Endothelial cell of umbilical vein (primary cell): Measurements from ENCODE around the gene FSTL4. TPM values are rescaled to one million over a fixed set of nuclear protein-coding genes. Genes with fewer than 3 reads are reported as not detected.

Experiments used
- BruUV-seq: library from RNA; stranded (reverse); fragments of 400-500 nt; replicated peaks from 2 replicates; lab custom pipeline; 2021; lab: Mats Ljungman, UMichigan
- CTCF ChIA-PET: fragments of 300-600, 350-600 bp; sonication (Branson Sonifier 250); formaldehyde crosslinking; loops from one replicate; lab custom pipeline; 2021; ENCODE audit warnings: antibody characterized with exemption, inconsistent platforms; lab: Charles Lee
- POLR2A ChIA-PET: fragments of 300-600, 350-600 bp; sonication (Branson Sonifier 250); formaldehyde crosslinking; loops from one replicate; lab custom pipeline; 2021; ENCODE audit warnings: antibody characterized with exemption, inconsistent platforms; lab: Charles Lee
- DNase-seq: peaks from one replicate; pipeline ENCODE4 v3.0.0-alpha.2; 2011; ENCODE audit warnings: low read depth, low spot score
- FAIRE-seq: peaks from 2 replicates; lab custom pipeline; 2011; peaks lifted over from hg19 to GRCh38; lab: Jason Lieb, UNC
- H2AFZ ChIP-seq: 2 replicates; pipeline ENCODE4 v1.6.0; 2012; ENCODE audit warnings: low read depth, low read length, control low read depth, inconsistent platforms
- H3K27ac ChIP-seq: 2 replicates; pipeline ENCODE4 v1.5.1; 2011; ENCODE audit warnings: low read depth, mild to moderate bottlenecking, control low read depth, low read length, moderate library complexity; ENCODE audit not compliant: insufficient read depth
- H3K27me3 ChIP-seq, 2 experiments: 2 replicates each; pipeline versions ENCODE4 v1.6.0 to v1.6.1; 2011; ENCODE audit warnings: low read length in 2 of 2, mixed read lengths in 1 of 2; ENCODE audit not compliant: control insufficient read depth in 2 of 2, insufficient read depth in 2 of 2
- H3K36me3 ChIP-seq, 2 experiments: 2 replicates in 1 of 2; 3 replicates in 1 of 2; pipeline ENCODE4 v1.5.1; 2011; ENCODE audit warnings: low read length in 2 of 2, mild to moderate bottlenecking in 1 of 2, moderate library complexity in 1 of 2; ENCODE audit not compliant: control insufficient read depth in 2 of 2, insufficient read depth in 2 of 2; ENCODE audit errors: extremely low read depth in 1 of 2
- H3K4me1 ChIP-seq: 3 replicates; pipeline ENCODE4 v1.5.1; 2011; ENCODE audit warnings: mild to moderate bottlenecking, low read length; ENCODE audit not compliant: control insufficient read depth, insufficient read depth; ENCODE audit errors: extremely low read depth
- H3K4me2 ChIP-seq: 2 replicates; pipeline ENCODE4 v1.6.1; 2011; ENCODE audit warnings: low read length, control low read depth, mixed read lengths; ENCODE audit not compliant: insufficient read depth
- H3K4me3 ChIP-seq, 3 experiments: fragments of 200-600 bp in 1 of 3; sonication (generic), shearing (Covaris generic) in 1 of 3; replicated peaks in 1 of 3; 2 replicates each; pipeline ENCODE4 v1.5.1; 2011 to 2016; ENCODE audit warnings: control low read depth in 3 of 3, low read length in 3 of 3, mild to moderate bottlenecking in 2 of 3, inconsistent platforms in 1 of 3, low read depth in 1 of 3, moderate library complexity in 1 of 3; ENCODE audit not compliant: insufficient read depth in 1 of 3
- H3K79me2 ChIP-seq: 2 replicates; pipeline ENCODE4 v1.6.0; 2012; ENCODE audit warnings: low read length, inconsistent platforms; ENCODE audit not compliant: control insufficient read depth, insufficient read depth
- H3K9ac ChIP-seq: replicated peaks from 2 replicates; pipeline ENCODE3; 2011; ENCODE audit warnings: low read length, control low read depth; ENCODE audit not compliant: insufficient read depth; ENCODE audit errors: extremely low read depth
- H3K9me1 ChIP-seq: replicated peaks from 3 replicates; pipeline ENCODE4 v1.6.0; 2011; ENCODE audit warnings: mild to moderate bottlenecking, low read length; ENCODE audit not compliant: control insufficient read depth, insufficient read depth; ENCODE audit errors: extremely low read depth
- H3K9me3 ChIP-seq: replicated peaks from 2 replicates; pipeline ENCODE4 v1.5.1; 2012; ENCODE audit warnings: low read length, inconsistent platforms; ENCODE audit not compliant: control insufficient read depth, insufficient read depth
- H4K20me1 ChIP-seq: replicated peaks from 2 replicates; pipeline ENCODE3; 2011; ENCODE audit warnings: mild to moderate bottlenecking, low read length; ENCODE audit not compliant: control insufficient read depth, insufficient read depth; ENCODE audit errors: extremely low read depth
- EZH2 ChIP-seq: IDR thresholded peaks from 2 replicates; pipeline ENCODE4 v1.6.1; 2012; ENCODE audit warnings: borderline replicate concordance, low read depth, mild to moderate bottlenecking, moderate library complexity, low read length, inconsistent platforms; ENCODE audit not compliant: severe bottlenecking
- GATA2 ChIP-seq: IDR thresholded peaks from 2 replicates; pipeline ENCODE4 v1.7.0; 2011; ENCODE audit warnings: low read depth, mild to moderate bottlenecking, moderate library complexity, mixed read lengths, low read length; ENCODE audit not compliant: insufficient read length, insufficient read depth
- JUN ChIP-seq: IDR thresholded peaks from 2 replicates; pipeline ENCODE4 v1.6.1; 2011; ENCODE audit warnings: borderline replicate concordance, low read depth; ENCODE audit not compliant: insufficient read length, insufficient read depth
- MYC ChIP-seq: IDR thresholded peaks from one replicate; pipeline ENCODE4 v1.6.1; 2011; ENCODE audit warnings: mild to moderate bottlenecking, low read depth, low read length
- POLR2A ChIP-seq: IDR thresholded peaks from 2 replicates; pipeline ENCODE4 v1.6.1; 2012; ENCODE audit warnings: low read depth, mild to moderate bottlenecking, control low read depth, low read length
- dilution Hi-C: fragments of 300-500 bp; cut with MboI; formaldehyde crosslinking; loops from one replicate; pipeline ENCODE4 v1.15.0; 2019; ENCODE audit warnings: low sequenced_read_pairs; ENCODE audit not compliant: extremely low pct_ligation_motif_present
- intact Hi-C: fragments of 100-400 bp; cut with micrococcal nuclease; formaldehyde crosslinking; loops from one replicate; pipeline ENCODE4 v1.10.0; 2022
- polyA plus RNA-seq, 4 experiments: library from polyadenylated mRNA; depleted of rRNA in 3 of 4; stranded (reverse) in 3 of 4; unstranded in 1 of 4; fragments of >200 nt; gene quantifications; 2 replicates each; pipeline versions ENCODE4 v1.2.1 to v1.2.3, GENCODE V29; 2011 to 2012; ENCODE audit warnings: missing spikeins in 1 of 4
- total RNA-seq: library from RNA; stranded (reverse); gene quantifications from 2 replicates; pipeline ENCODE4 v1.2.3, GENCODE V29; 2021
- TF ChIP-seq, protein P1 (sequence below), 2 donors: IDR thresholded peaks; 1 replicate in 1 of 2; 2 replicates in 1 of 2; pipeline ENCODE4 v1.5.1; 2011; ENCODE audit warnings: low read length in 2 of 2, mild to moderate bottlenecking in 2 of 2, moderate library complexity in 2 of 2, control low read depth in 1 of 2, inconsistent platforms in 1 of 2, low read depth in 1 of 2; ENCODE audit not compliant: insufficient read depth in 1 of 2; ENCODE audit errors: extremely low read depth in 1 of 2
- TF ChIP-seq, protein P2 (sequence below): IDR thresholded peaks from 2 replicates; pipeline ENCODE4 v1.6.1; 2011; ENCODE audit not compliant: insufficient read depth, insufficient read length

FSTL4 gene
- total and polyA plus RNA-seq, 2 donors (not counting 3 experiments of a cell fraction or from before 2014, with no cell fraction given) = 0.18 TPM; not detected in 1

DNA sequence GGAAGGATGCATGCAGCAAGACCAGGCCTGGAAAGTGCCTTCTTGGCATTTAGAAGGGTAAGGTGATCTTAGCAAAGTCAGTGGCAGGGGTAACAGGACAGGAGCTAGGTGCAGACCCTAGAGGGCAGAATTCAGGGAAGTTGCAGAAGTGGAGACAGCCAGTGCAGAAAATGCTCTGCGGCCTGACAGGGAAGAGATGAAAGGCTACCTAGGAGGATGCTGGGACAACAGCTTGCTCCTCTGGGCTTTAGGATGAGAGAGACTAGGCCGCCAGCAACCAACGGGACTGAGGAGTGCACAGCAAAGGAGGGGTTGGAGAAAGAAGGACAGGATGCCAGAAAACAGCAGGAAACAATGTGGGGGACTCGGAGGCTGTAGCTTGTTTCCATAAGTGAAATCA is 219.9 kb downstream of the FSTL4 start:
- no peaks in the 10 kb centered on the region for H3K4me1 ChIP-seq
- TF ChIP-seq EZH2 (no peak), JUN (no peak), MYC (no peak), POLR2A (no peak), GATA2 (no peak)
- TF ChIP-seq, protein P1, sequence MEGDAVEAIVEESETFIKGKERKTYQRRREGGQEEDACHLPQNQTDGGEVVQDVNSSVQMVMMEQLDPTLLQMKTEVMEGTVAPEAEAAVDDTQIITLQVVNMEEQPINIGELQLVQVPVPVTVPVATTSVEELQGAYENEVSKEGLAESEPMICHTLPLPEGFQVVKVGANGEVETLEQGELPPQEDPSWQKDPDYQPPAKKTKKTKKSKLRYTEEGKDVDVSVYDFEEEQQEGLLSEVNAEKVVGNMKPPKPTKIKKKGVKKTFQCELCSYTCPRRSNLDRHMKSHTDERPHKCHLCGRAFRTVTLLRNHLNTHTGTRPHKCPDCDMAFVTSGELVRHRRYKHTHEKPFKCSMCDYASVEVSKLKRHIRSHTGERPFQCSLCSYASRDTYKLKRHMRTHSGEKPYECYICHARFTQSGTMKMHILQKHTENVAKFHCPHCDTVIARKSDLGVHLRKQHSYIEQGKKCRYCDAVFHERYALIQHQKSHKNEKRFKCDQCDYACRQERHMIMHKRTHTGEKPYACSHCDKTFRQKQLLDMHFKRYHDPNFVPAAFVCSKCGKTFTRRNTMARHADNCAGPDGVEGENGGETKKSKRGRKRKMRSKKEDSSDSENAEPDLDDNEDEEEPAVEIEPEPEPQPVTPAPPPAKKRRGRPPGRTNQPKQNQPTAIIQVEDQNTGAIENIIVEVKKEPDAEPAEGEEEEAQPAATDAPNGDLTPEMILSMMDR (IDR thresholded peaks at IDR 0.05; ENCODE audit: extremely low read depth in 1 of 2, insufficient read depth in 1 of 2, low read depth in 1 of 2, low read length in 2 of 2) = no peak
- TF ChIP-seq, protein P2, sequence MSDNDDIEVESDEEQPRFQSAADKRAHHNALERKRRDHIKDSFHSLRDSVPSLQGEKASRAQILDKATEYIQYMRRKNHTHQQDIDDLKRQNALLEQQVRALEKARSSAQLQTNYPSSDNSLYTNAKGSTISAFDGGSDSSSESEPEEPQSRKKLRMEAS = no peak
- dilution Hi-C loops (no loop called here), intact Hi-C loops (no loop called here)
- ChIA-PET POLR2A (no interaction called here), CTCF (interaction anchor here (0.8 kb wide), 1 partner anchor 8 kb away, joined by 4 read pairs; no protein-coding TSS in a partner anchor)
- H3K9me1 ChIP-seq = no peaks in the 10 kb centered on the region
- H4K20me1 ChIP-seq = no peaks in the 10 kb centered on the region
- no peaks in the 10 kb centered on the region for H3K79me2 ChIP-seq
- no TSS peak for BruUV-seq
- H3K36me3 ChIP-seq = no peaks in the 10 kb centered on the region
- no peak overlapping the region for H3K4me3 ChIP-seq
- no peak for DNase-seq
- peaks cover 0 to 3% of the 10 kb centered on the region in 2 experiments for H3K27me3 ChIP-seq
- no peak overlapping the region for H3K4me2 ChIP-seq
- no peak overlapping the region for H3K9ac ChIP-seq
- H2AFZ ChIP-seq = no peak overlapping the region
- no peak for FAIRE-seq
- H3K27ac ChIP-seq = no peak overlapping the region
- no peaks in the 10 kb centered on the region for H3K9me3 ChIP-seq
